Endothelial cell of umbilical vein (primary cell): Measurements from ENCODE around the gene B3GNT7. TPM values are rescaled to one million over a fixed set of nuclear protein-coding genes. Genes with fewer than 3 reads are reported as not detected.

Source experiments
- BruUV-seq: library from RNA; stranded (reverse); fragments of 400-500 nt; replicated peaks from 2 replicates; lab custom pipeline; 2021; lab: Mats Ljungman, UMichigan
- CTCF ChIA-PET: fragments of 300-600, 350-600 bp; sonication (Branson Sonifier 250); formaldehyde crosslinking; loops from one replicate; lab custom pipeline; 2021; ENCODE audit warnings: antibody characterized with exemption, inconsistent platforms; lab: Charles Lee
- POLR2A ChIA-PET: fragments of 300-600, 350-600 bp; sonication (Branson Sonifier 250); formaldehyde crosslinking; loops from one replicate; lab custom pipeline; 2021; ENCODE audit warnings: antibody characterized with exemption, inconsistent platforms; lab: Charles Lee
- DNase-seq: peaks from one replicate; pipeline ENCODE4 v3.0.0-alpha.2; 2011; ENCODE audit warnings: low read depth, low spot score
- FAIRE-seq: peaks from 2 replicates; lab custom pipeline; 2011; peaks lifted over from hg19 to GRCh38; lab: Jason Lieb, UNC
- H2AFZ ChIP-seq: 2 replicates; pipeline ENCODE4 v1.6.0; 2012; ENCODE audit warnings: low read depth, low read length, control low read depth, inconsistent platforms
- H3K27ac ChIP-seq: 2 replicates; pipeline ENCODE4 v1.5.1; 2011; ENCODE audit warnings: low read depth, mild to moderate bottlenecking, control low read depth, low read length, moderate library complexity; ENCODE audit not compliant: insufficient read depth
- H3K27me3 ChIP-seq, 2 experiments: 2 replicates each; pipeline versions ENCODE4 v1.6.0 to v1.6.1; 2011; ENCODE audit warnings: low read length in 2 of 2, mixed read lengths in 1 of 2; ENCODE audit not compliant: control insufficient read depth in 2 of 2, insufficient read depth in 2 of 2
- H3K36me3 ChIP-seq, 2 experiments: 2 replicates in 1 of 2; 3 replicates in 1 of 2; pipeline ENCODE4 v1.5.1; 2011; ENCODE audit warnings: low read length in 2 of 2, mild to moderate bottlenecking in 1 of 2, moderate library complexity in 1 of 2; ENCODE audit not compliant: control insufficient read depth in 2 of 2, insufficient read depth in 2 of 2; ENCODE audit errors: extremely low read depth in 1 of 2
- H3K4me1 ChIP-seq: 3 replicates; pipeline ENCODE4 v1.5.1; 2011; ENCODE audit warnings: mild to moderate bottlenecking, low read length; ENCODE audit not compliant: control insufficient read depth, insufficient read depth; ENCODE audit errors: extremely low read depth
- H3K4me2 ChIP-seq: 2 replicates; pipeline ENCODE4 v1.6.1; 2011; ENCODE audit warnings: low read length, control low read depth, mixed read lengths; ENCODE audit not compliant: insufficient read depth
- H3K4me3 ChIP-seq, 3 experiments: fragments of 200-600 bp in 1 of 3; sonication (generic), shearing (Covaris generic) in 1 of 3; replicated peaks in 1 of 3; 2 replicates each; pipeline ENCODE4 v1.5.1; 2011 to 2016; ENCODE audit warnings: control low read depth in 3 of 3, low read length in 3 of 3, mild to moderate bottlenecking in 2 of 3, inconsistent platforms in 1 of 3, low read depth in 1 of 3, moderate library complexity in 1 of 3; ENCODE audit not compliant: insufficient read depth in 1 of 3
- H3K79me2 ChIP-seq: 2 replicates; pipeline ENCODE4 v1.6.0; 2012; ENCODE audit warnings: low read length, inconsistent platforms; ENCODE audit not compliant: control insufficient read depth, insufficient read depth
- H3K9ac ChIP-seq: replicated peaks from 2 replicates; pipeline ENCODE3; 2011; ENCODE audit warnings: low read length, control low read depth; ENCODE audit not compliant: insufficient read depth; ENCODE audit errors: extremely low read depth
- H3K9me1 ChIP-seq: replicated peaks from 3 replicates; pipeline ENCODE4 v1.6.0; 2011; ENCODE audit warnings: mild to moderate bottlenecking, low read length; ENCODE audit not compliant: control insufficient read depth, insufficient read depth; ENCODE audit errors: extremely low read depth
- H3K9me3 ChIP-seq: replicated peaks from 2 replicates; pipeline ENCODE4 v1.5.1; 2012; ENCODE audit warnings: low read length, inconsistent platforms; ENCODE audit not compliant: control insufficient read depth, insufficient read depth
- H4K20me1 ChIP-seq: replicated peaks from 2 replicates; pipeline ENCODE3; 2011; ENCODE audit warnings: mild to moderate bottlenecking, low read length; ENCODE audit not compliant: control insufficient read depth, insufficient read depth; ENCODE audit errors: extremely low read depth
- EZH2 ChIP-seq: IDR thresholded peaks from 2 replicates; pipeline ENCODE4 v1.6.1; 2012; ENCODE audit warnings: borderline replicate concordance, low read depth, mild to moderate bottlenecking, moderate library complexity, low read length, inconsistent platforms; ENCODE audit not compliant: severe bottlenecking
- FOS ChIP-seq: IDR thresholded peaks from 2 replicates; pipeline ENCODE4 v1.6.1; 2011; ENCODE audit warnings: mild to moderate bottlenecking, low read length, moderate library complexity, borderline replicate concordance; ENCODE audit not compliant: insufficient read depth
- GATA2 ChIP-seq: IDR thresholded peaks from 2 replicates; pipeline ENCODE4 v1.7.0; 2011; ENCODE audit warnings: low read depth, mild to moderate bottlenecking, moderate library complexity, mixed read lengths, low read length; ENCODE audit not compliant: insufficient read length, insufficient read depth
- JUN ChIP-seq: IDR thresholded peaks from 2 replicates; pipeline ENCODE4 v1.6.1; 2011; ENCODE audit warnings: borderline replicate concordance, low read depth; ENCODE audit not compliant: insufficient read length, insufficient read depth
- MYC ChIP-seq: IDR thresholded peaks from one replicate; pipeline ENCODE4 v1.6.1; 2011; ENCODE audit warnings: mild to moderate bottlenecking, low read depth, low read length
- POLR2A ChIP-seq: IDR thresholded peaks from 2 replicates; pipeline ENCODE4 v1.6.1; 2012; ENCODE audit warnings: low read depth, mild to moderate bottlenecking, control low read depth, low read length
- POLR2AphosphoS5 ChIP-seq: IDR thresholded peaks from 2 replicates; pipeline ENCODE4 v1.6.1; 2012; ENCODE audit warnings: low read depth, mild to moderate bottlenecking, control low read depth, low read length, moderate library complexity; ENCODE audit not compliant: insufficient read depth
- dilution Hi-C: fragments of 300-500 bp; cut with MboI; formaldehyde crosslinking; loops from one replicate; pipeline ENCODE4 v1.15.0; 2019; ENCODE audit warnings: low sequenced_read_pairs; ENCODE audit not compliant: extremely low pct_ligation_motif_present
- intact Hi-C: fragments of 100-400 bp; cut with micrococcal nuclease; formaldehyde crosslinking; loops from one replicate; pipeline ENCODE4 v1.10.0; 2022
- polyA plus RNA-seq, 4 experiments: library from polyadenylated mRNA; depleted of rRNA in 3 of 4; stranded (reverse) in 3 of 4; unstranded in 1 of 4; fragments of >200 nt; gene quantifications; 2 replicates each; pipeline versions ENCODE4 v1.2.1 to v1.2.3, GENCODE V29; 2011 to 2012; ENCODE audit warnings: missing spikeins in 1 of 4
- total RNA-seq: library from RNA; stranded (reverse); gene quantifications from 2 replicates; pipeline ENCODE4 v1.2.3, GENCODE V29; 2021
- TF ChIP-seq, protein P1 (sequence below): IDR thresholded peaks from 2 replicates; pipeline ENCODE4 v1.6.1; 2011; ENCODE audit not compliant: insufficient read depth, insufficient read length
- TF ChIP-seq, protein P2 (sequence below), 2 donors: IDR thresholded peaks; 1 replicate in 1 of 2; 2 replicates in 1 of 2; pipeline ENCODE4 v1.5.1; 2011; ENCODE audit warnings: low read length in 2 of 2, mild to moderate bottlenecking in 2 of 2, moderate library complexity in 2 of 2, control low read depth in 1 of 2, inconsistent platforms in 1 of 2, low read depth in 1 of 2; ENCODE audit not compliant: insufficient read depth in 1 of 2; ENCODE audit errors: extremely low read depth in 1 of 2

Gene B3GNT7
- total and polyA plus RNA-seq, 2 donors (not counting 3 experiments of a cell fraction or from before 2014, with no cell fraction given), result 0.39 to 1.2 TPM

DNA sequence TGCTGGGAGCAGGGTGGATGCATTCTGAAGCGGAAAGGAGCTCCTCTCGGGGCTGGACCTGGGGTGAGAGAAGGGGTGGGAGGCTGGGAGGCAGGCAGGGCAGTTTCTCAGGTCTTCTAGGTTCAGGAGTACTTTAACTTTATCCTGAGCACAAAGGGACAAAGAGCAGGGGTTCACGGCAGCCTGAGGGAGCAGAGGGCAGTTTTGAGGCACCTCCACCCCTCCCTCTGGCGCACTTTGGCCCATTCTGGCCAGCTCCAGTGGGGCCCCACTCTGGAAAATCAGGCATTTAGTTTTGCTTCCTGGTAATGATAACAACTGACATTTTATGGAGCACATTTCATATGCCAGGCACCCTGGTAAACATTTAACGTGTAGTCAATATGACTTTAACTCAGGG lies 14.3 kb downstream of the B3GNT7 start:
- Histone ChIP-seq H3K79me2 (no peaks in the 10 kb centered on the region), H3K27ac (no peak overlapping the region), H3K4me3 (no peak overlapping the region), H3K4me1 (peaks cover 3% of the 10 kb centered on the region), H4K20me1 (no peaks in the 10 kb centered on the region), H3K9me1 (no peaks in the 10 kb centered on the region), H3K9ac (no peak overlapping the region), H3K4me2 (no peak overlapping the region), H2AFZ (no peak overlapping the region), H3K9me3 (no peaks in the 10 kb centered on the region), H3K36me3 (no peaks in the 10 kb centered on the region), H3K27me3 (no peaks in the 10 kb centered on the region)
- ChIA-PET POLR2A (no interaction called here), CTCF (interaction anchor here (0.8 to 5.4 kb wide), 5 partner anchors 9 to 306 kb away, joined by 3 to 70 read pairs (median 7); no protein-coding TSS in a partner anchor)
- BruUV-seq, result no TSS peak
- FAIRE-seq (no peak), DNase-seq (no peak)
- dilution Hi-C loops (no loop called here), intact Hi-C loops (no loop called here)
- TF ChIP-seq, protein P1, sequence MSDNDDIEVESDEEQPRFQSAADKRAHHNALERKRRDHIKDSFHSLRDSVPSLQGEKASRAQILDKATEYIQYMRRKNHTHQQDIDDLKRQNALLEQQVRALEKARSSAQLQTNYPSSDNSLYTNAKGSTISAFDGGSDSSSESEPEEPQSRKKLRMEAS, result no peak
- no peak for TF ChIP-seq FOS
- TF ChIP-seq POLR2AphosphoS5, result no peak
- TF ChIP-seq JUN, result no peak
- TF ChIP-seq MYC, result no peak
- TF ChIP-seq EZH2, result no peak
- TF ChIP-seq, protein P2, sequence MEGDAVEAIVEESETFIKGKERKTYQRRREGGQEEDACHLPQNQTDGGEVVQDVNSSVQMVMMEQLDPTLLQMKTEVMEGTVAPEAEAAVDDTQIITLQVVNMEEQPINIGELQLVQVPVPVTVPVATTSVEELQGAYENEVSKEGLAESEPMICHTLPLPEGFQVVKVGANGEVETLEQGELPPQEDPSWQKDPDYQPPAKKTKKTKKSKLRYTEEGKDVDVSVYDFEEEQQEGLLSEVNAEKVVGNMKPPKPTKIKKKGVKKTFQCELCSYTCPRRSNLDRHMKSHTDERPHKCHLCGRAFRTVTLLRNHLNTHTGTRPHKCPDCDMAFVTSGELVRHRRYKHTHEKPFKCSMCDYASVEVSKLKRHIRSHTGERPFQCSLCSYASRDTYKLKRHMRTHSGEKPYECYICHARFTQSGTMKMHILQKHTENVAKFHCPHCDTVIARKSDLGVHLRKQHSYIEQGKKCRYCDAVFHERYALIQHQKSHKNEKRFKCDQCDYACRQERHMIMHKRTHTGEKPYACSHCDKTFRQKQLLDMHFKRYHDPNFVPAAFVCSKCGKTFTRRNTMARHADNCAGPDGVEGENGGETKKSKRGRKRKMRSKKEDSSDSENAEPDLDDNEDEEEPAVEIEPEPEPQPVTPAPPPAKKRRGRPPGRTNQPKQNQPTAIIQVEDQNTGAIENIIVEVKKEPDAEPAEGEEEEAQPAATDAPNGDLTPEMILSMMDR (IDR thresholded peaks at IDR 0.05; ENCODE audit: extremely low read depth in 1 of 2, insufficient read depth in 1 of 2, low read depth in 1 of 2, low read length in 2 of 2), result no peak
- TF ChIP-seq POLR2A, result no peak
- TF ChIP-seq GATA2, result no peak
